Mesenchymal stem cell (in vitro differentiated cells and primary cell): ENCODE results near the gene MGAT4A.

Source experiments
- DNase-seq: peaks from one replicate; pipeline ENCODE4 v3.0.0-alpha.2; 2013
- H2AFZ ChIP-seq: one replicate; pipeline ENCODE4 v1.6.1; 2013; ENCODE audit warnings: low read depth, mild to moderate bottlenecking, control low read depth, inconsistent platforms, low read length, moderate library complexity
- H2AK5ac ChIP-seq: 2 replicates; pipeline ENCODE4 v1.6.1; 2013; ENCODE audit warnings: low read length, moderate library complexity, mild to moderate bottlenecking, inconsistent platforms; ENCODE audit not compliant: severe bottlenecking
- H2BK120ac ChIP-seq: one replicate; pipeline ENCODE4 v1.6.1; 2013; ENCODE audit warnings: low read depth, mild to moderate bottlenecking, inconsistent platforms, low read length, moderate library complexity
- H2BK12ac ChIP-seq, 2 experiments: one replicate each; pipeline ENCODE4 v1.6.1; 2013; ENCODE audit warnings: inconsistent platforms in 2 of 2, low read length in 2 of 2, mild to moderate bottlenecking in 2 of 2, moderate library complexity in 2 of 2, control low read depth in 1 of 2
- H2BK15ac ChIP-seq: one replicate; pipeline ENCODE4 v1.6.1; 2013; ENCODE audit warnings: mild to moderate bottlenecking, low read depth, inconsistent platforms; ENCODE audit not compliant: poor library complexity, severe bottlenecking
- H2BK5ac ChIP-seq: 2 replicates; pipeline ENCODE4 v1.6.1; 2013; ENCODE audit warnings: low read depth, mild to moderate bottlenecking, low read length, control low read depth, inconsistent platforms; ENCODE audit not compliant: poor library complexity, severe bottlenecking
- H3K14ac ChIP-seq, 2 experiments: one replicate each; pipeline ENCODE4 v1.6.1; 2013; ENCODE audit warnings: inconsistent platforms in 2 of 2, low read length in 2 of 2, control low read depth in 1 of 2, mild to moderate bottlenecking in 1 of 2, moderate library complexity in 1 of 2
- H3K18ac ChIP-seq, 2 experiments: one replicate each; pipeline ENCODE4 v1.6.1; 2013; ENCODE audit warnings: inconsistent platforms in 2 of 2, low read length in 2 of 2, control low read depth in 1 of 2, low read depth in 1 of 2, mild to moderate bottlenecking in 1 of 2
- H3K23ac ChIP-seq, 2 experiments: one replicate each; pipeline ENCODE4 v1.6.1; 2013; ENCODE audit warnings: inconsistent platforms in 2 of 2, low read length in 2 of 2, mild to moderate bottlenecking in 2 of 2, moderate library complexity in 2 of 2, control low read depth in 1 of 2
- H3K27ac ChIP-seq: 2 replicates; pipeline ENCODE4 v1.5.1; 2013; ENCODE audit warnings: mild to moderate bottlenecking, moderate library complexity, low read length, control low read depth, inconsistent platforms; ENCODE audit not compliant: poor library complexity, severe bottlenecking
- H3K27me3 ChIP-seq, 2 experiments: 2 replicates each; pipeline versions ENCODE4 v1.6.1 to v1.7.0; 2013; ENCODE audit warnings: low read length in 2 of 2, mild to moderate bottlenecking in 2 of 2, moderate library complexity in 2 of 2, control low read depth in 1 of 2, inconsistent platforms in 1 of 2; ENCODE audit not compliant: control insufficient read depth in 1 of 2, insufficient read depth in 1 of 2
- H3K36me3 ChIP-seq, 2 experiments: 2 replicates each; pipeline versions ENCODE4 v1.6.1 to v1.7.0; 2013; ENCODE audit warnings: low read length in 2 of 2, control low read depth in 1 of 2, inconsistent platforms in 1 of 2, low read depth in 1 of 2, mild to moderate bottlenecking in 1 of 2; ENCODE audit not compliant: insufficient read depth in 2 of 2, control insufficient read depth in 1 of 2
- H3K4ac ChIP-seq, 2 experiments: one replicate each; pipeline ENCODE4 v1.6.1; 2013; ENCODE audit warnings: inconsistent platforms in 2 of 2, low read length in 2 of 2, mild to moderate bottlenecking in 2 of 2, moderate library complexity in 2 of 2, control low read depth in 1 of 2, low read depth in 1 of 2
- H3K4me1 ChIP-seq: 2 replicates; pipeline ENCODE4 v1.6.1; 2013; ENCODE audit warnings: low read depth, low read length, control low read depth; ENCODE audit not compliant: control insufficient read depth, insufficient read depth
- H3K4me2 ChIP-seq: 2 replicates; pipeline ENCODE4 v1.6.1; 2013; ENCODE audit warnings: low read length, mild to moderate bottlenecking, inconsistent platforms; ENCODE audit not compliant: poor library complexity, severe bottlenecking
- H3K4me3 ChIP-seq, 2 experiments: 2 replicates each; pipeline versions ENCODE4 v1.5.1 to v1.7.0; 2013; ENCODE audit warnings: low read length in 2 of 2, mild to moderate bottlenecking in 2 of 2, control low read depth in 1 of 2, low read depth in 1 of 2; ENCODE audit not compliant: insufficient read depth in 1 of 2
- H3K79me1 ChIP-seq: replicated peaks from 2 replicates; pipeline ENCODE4 v1.6.1; 2013; ENCODE audit warnings: mild to moderate bottlenecking, control low read depth, low read length, inconsistent platforms; ENCODE audit not compliant: poor library complexity, severe bottlenecking
- H3K9ac ChIP-seq: 2 replicates; pipeline ENCODE4 v1.7.0; 2013; ENCODE audit warnings: mild to moderate bottlenecking, low read length, moderate library complexity
- H3K9me3 ChIP-seq: 2 replicates; pipeline ENCODE4 v1.7.0; 2013; ENCODE audit warnings: mild to moderate bottlenecking, low read length; ENCODE audit not compliant: control insufficient read depth
- H4K8ac ChIP-seq: one replicate; pipeline ENCODE4 v1.6.1; 2013; ENCODE audit warnings: inconsistent platforms, mild to moderate bottlenecking, low read length, moderate library complexity
- H4K91ac ChIP-seq: one replicate; pipeline ENCODE4 v1.6.1; 2013; ENCODE audit warnings: mild to moderate bottlenecking, low read length, inconsistent platforms
- WGBS: methylation state at CpG from one replicate; pipeline ENCODE4 v1.1.7; 2013; ENCODE audit warnings: mixed read lengths; 5-methylcytosine and 5-hydroxymethylcytosine counted together

Gene MGAT4A

DNA sequence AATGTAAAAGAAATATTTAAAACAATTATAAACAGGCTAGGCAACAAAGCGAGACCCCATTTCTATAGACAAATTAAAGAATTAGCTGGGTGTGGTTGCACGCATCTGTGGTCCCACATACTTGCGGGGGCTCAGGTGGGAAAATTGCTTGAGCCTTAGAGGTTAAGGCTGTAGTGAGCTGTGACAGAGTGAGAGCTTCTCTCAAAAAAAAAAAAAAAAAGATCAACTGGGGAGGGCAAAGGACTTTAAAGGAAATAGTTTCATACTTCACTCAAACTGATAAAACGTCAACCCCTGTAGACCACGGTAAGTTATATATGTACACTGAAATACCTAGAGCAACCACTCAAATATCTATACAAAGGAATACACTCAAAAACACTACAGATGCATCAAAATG lies 37.5 kb downstream of the MGAT4A start:
- Histone ChIP-seq H2BK120ac (no peak overlapping the region), H3K9ac (no peak overlapping the region), H2AFZ (no peak overlapping the region), H3K4ac (no peak overlapping the region), H2BK15ac (no peak overlapping the region), H4K91ac (no peak overlapping the region), H4K8ac (no peak overlapping the region), H3K14ac (no peak overlapping the region), H3K36me3 (no peaks in the 10 kb centered on the region), H3K27ac (no peak overlapping the region), H3K79me1 (no peaks in the 10 kb centered on the region), H3K4me1 (peaks cover 2% of the 10 kb centered on the region), H3K23ac (no peak overlapping the region), H2BK12ac (no peak overlapping the region), H2AK5ac (no peak overlapping the region), H3K4me2 (no peak overlapping the region), H3K4me3 (no peak overlapping the region), H3K9me3 (no peaks in the 10 kb centered on the region), H3K27me3 (peaks cover 0 to 5% of the 10 kb centered on the region in 2 experiments), H3K18ac (no peak overlapping the region), H2BK5ac (no peak overlapping the region)
- DNase-seq = no peak
- WGBS = 90% methylated on average over 4 of the region's 5 CpGs

DNA sequence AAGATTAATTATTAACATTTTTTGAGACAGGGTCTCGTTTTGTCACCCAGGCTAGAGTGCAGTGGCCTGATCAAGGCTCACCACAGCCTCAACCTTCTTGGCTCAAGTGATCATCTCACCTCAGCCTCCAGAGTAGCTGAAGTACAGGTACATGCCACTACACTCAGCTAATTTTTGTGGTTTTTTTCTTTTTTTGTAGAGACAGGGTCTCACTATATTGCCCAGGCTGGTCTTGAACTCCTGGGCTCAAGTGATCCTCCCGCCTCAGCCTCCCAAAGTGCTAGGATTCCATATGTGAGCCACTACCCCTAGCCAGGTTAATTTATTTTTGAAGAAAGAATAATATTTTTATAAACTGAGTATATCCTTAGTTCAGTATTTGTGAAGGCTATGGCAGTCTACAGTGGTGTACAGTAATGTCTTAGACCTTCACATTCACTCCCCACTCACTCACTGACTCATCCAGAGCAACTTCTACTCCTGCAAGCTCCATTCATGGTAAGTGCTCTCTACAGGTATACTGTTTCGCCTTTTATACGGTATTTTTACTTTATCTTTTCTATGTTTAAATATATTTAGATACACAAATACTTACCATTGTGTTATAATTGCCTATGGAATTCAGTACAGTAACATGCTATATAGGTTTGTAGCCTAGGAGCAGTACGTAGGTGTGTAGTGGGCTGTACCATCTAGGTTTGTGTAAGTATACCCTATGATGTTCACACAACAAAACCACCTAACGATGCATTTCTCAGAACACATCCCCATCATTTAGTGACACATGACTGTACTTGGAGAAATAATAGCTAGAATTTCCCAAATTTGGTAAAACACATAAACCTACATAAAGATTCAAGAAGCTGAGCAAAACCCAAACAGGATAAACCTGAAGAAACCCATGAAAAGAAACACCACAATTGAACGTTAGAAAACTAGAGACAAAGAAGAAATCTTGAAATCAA lies 38.6 kb downstream of the MGAT4A start:
- no peaks in the 10 kb centered on the region for H3K36me3 ChIP-seq
- no peak for DNase-seq
- 74% methylated on average over 2 of the region's 7 CpGs for WGBS

DNA sequence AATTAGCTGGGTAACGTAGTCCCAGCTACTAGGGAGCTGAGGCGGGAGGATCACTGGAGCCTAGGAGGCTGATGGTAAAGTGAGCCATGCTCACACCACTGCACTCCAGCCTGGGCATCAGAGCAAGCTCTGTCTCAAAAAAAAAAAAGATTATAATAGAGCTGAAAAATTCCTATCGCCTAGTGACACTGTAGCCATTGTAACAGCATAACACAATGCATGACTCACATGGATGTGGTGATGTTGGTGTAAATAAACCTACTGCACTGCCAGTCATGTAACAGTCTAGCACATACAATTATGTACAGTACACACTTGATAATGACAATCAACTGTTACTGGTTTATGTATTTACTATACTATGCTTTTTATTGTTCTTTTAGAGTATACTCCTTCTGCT lies 39.6 kb downstream of the MGAT4A start:
- no peak overlapping the region for H2AK5ac ChIP-seq
- H3K4me1 ChIP-seq = peaks cover 2% of the 10 kb centered on the region
- H3K14ac ChIP-seq = no peak overlapping the region
- H4K91ac ChIP-seq = no peak overlapping the region
- no peak overlapping the region for H3K23ac ChIP-seq
- H2BK12ac ChIP-seq = no peak overlapping the region
- no peaks in the 10 kb centered on the region for H3K36me3 ChIP-seq
- H3K27ac ChIP-seq = no peak overlapping the region
- no peak overlapping the region for H3K4me2 ChIP-seq
- no peak overlapping the region for H3K4me3 ChIP-seq
- H2BK15ac ChIP-seq = no peak overlapping the region
- WGBS = 90% methylated on average over 3 of the region's 3 CpGs
- no peak overlapping the region for H2BK120ac ChIP-seq
- no peak overlapping the region for H3K4ac ChIP-seq
- H2AFZ ChIP-seq = no peak overlapping the region
- no peak overlapping the region for H2BK5ac ChIP-seq
- peaks cover 0 to 2% of the 10 kb centered on the region in 2 experiments for H3K27me3 ChIP-seq
- no peak overlapping the region for H3K9ac ChIP-seq
- no peak for DNase-seq
- H4K8ac ChIP-seq = no peak overlapping the region
- no peak overlapping the region for H3K18ac ChIP-seq
- H3K79me1 ChIP-seq = no peaks in the 10 kb centered on the region
- no peaks in the 10 kb centered on the region for H3K9me3 ChIP-seq

More for the DNA sequence above, 38.6 kb downstream of the MGAT4A start:
- Histone ChIP-seq H4K8ac (no peak overlapping the region), H2BK5ac (no peak overlapping the region), H2BK120ac (no peak overlapping the region), H3K79me1 (no peaks in the 10 kb centered on the region), H3K4ac (no peak overlapping the region), H2AK5ac (no peak overlapping the region), H2BK15ac (no peak overlapping the region), H3K4me2 (no peak overlapping the region), H3K27ac (no peak overlapping the region), H2BK12ac (no peak overlapping the region), H3K23ac (no peak overlapping the region), H3K27me3 (peaks cover 0 to 4% of the 10 kb centered on the region in 2 experiments), H3K14ac (no peak overlapping the region), H3K9me3 (no peaks in the 10 kb centered on the region), H3K9ac (no peak overlapping the region), H3K4me3 (no peak overlapping the region), H3K18ac (no peak overlapping the region), H2AFZ (no peak overlapping the region), H4K91ac (no peak overlapping the region), H3K4me1 (peaks cover 2% of the 10 kb centered on the region)

DNA sequence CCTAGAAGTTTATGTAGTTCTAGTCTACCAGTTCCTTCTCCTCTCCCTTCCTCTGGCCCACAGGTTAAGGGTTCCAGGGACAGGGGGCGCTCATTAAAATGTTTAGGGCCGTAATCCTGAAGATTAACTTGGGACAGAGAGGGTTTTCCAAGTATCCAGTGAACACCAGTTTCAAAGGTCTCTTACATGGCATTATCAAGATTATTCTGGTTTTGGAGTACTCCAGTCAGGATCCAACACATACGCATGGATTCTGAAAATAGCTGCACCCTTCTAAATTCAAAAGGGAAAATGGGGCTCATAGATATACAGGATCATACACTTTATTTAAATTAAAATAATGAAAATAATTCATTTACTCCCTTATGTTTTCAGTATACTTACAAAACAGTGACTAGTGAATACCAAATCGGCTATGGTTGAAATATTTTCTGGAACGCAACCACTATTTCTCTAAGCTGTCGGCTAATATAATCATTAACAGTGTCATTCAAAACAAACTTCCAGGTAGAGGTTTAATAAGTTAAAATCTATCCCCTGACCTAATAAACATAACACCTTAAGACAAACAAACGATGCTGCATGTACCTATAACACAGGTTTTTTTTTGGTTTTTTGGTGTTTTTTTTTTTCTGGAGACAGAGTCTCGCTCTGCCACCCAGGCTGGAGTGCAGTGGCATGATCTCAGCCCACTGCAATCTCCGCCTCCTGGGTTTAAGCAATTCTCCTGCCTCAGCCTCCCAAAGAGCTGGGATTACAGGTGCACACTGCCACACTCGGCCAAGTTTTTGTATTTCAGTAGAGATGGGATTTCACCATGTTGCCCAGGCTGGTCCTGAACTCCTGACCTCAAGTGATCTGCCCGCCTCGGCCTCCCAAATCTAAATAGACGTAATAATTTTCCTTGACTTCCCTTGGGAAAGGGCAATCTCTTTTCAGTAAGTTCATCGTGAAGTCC lies 44.7 kb downstream of the MGAT4A start:
- Histone ChIP-seq H4K8ac (no peak overlapping the region), H3K36me3 (no peaks in the 10 kb centered on the region), H2AK5ac (no peak overlapping the region), H3K27me3 (no peaks in the 10 kb centered on the region), H3K4me2 (no peak overlapping the region), H2BK15ac (no peak overlapping the region), H4K91ac (no peak overlapping the region), H3K27ac (no peak overlapping the region), H2BK120ac (no peak overlapping the region), H3K14ac (no peak overlapping the region), H3K4me1 (no peaks in the 10 kb centered on the region), H3K9me3 (no peaks in the 10 kb centered on the region), H3K4me3 (no peak overlapping the region), H2AFZ (no peak overlapping the region), H3K79me1 (no peaks in the 10 kb centered on the region), H3K23ac (no peak overlapping the region), H3K9ac (no peak overlapping the region), H2BK12ac (no peak overlapping the region), H3K4ac (no peak overlapping the region), H3K18ac (no peak overlapping the region), H2BK5ac (no peak overlapping the region)
- DNase-seq = no peak
- WGBS = 94% methylated on average over 9 of the region's 14 CpGs
